NT2/D1 (cell line): ENCODE data around the gene LRMDA.

Experiments used
- DNase-seq: peaks from one replicate; pipeline ENCODE4 v3.0.0-alpha.2; 2011; ENCODE audit warnings: low read depth, low spot score
- H3K27me3 ChIP-seq: 2 replicates; pipeline ENCODE4 v1.6.0; 2011; ENCODE audit warnings: mild to moderate bottlenecking; ENCODE audit not compliant: insufficient read length, insufficient read depth
- H3K36me3 ChIP-seq: 2 replicates; pipeline ENCODE4 v1.6.1; 2011; ENCODE audit warnings: mild to moderate bottlenecking, low read length, mixed read lengths; ENCODE audit not compliant: insufficient read depth, insufficient read length
- H3K4me1 ChIP-seq: 2 replicates; pipeline ENCODE4 v1.5.1; 2011; ENCODE audit not compliant: insufficient read depth, insufficient read length
- H3K4me3 ChIP-seq: 2 replicates; pipeline ENCODE4 v1.5.1; 2011; ENCODE audit warnings: low read depth; ENCODE audit not compliant: insufficient read length
- H3K9ac ChIP-seq: 2 replicates; pipeline ENCODE4 v1.6.0; 2011; ENCODE audit warnings: low read depth; ENCODE audit not compliant: insufficient read length
- H3K9me3 ChIP-seq: 2 replicates; pipeline ENCODE4 v1.5.1; 2011; ENCODE audit warnings: mild to moderate bottlenecking, low read length; ENCODE audit not compliant: insufficient read depth
- SUZ12 ChIP-seq: IDR thresholded peaks from 2 replicates; pipeline ENCODE4 v1.6.1; 2011; ENCODE audit not compliant: insufficient read length, insufficient read depth; ENCODE audit errors: extremely low read depth
- YY1 ChIP-seq: IDR thresholded peaks from 2 replicates; pipeline ENCODE4 v1.6.1; 2011; ENCODE audit not compliant: insufficient read length, insufficient read depth
- ZNF274 ChIP-seq: IDR thresholded peaks from 2 replicates; pipeline ENCODE4 v1.6.1; 2011; ENCODE audit warnings: mild to moderate bottlenecking, low read depth, low read length

LRMDA gene

DNA sequence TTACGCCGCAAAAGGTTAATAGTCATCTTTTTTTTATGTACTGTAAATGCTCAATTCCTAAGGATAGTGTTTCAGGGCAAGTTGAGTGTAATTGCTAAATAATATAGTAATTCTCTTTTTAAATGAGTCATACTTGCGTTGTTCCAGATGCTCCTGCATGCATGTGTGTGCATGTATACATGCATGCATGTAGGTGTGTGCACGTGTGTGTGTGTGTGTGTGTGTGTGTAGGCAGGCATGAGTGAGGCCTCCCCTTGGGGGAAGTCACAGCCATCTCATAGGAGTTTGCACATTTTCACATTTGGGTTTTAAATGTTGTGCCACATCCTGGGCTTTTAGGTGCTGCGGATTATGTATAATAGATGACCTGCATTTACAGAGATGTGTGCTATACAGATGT is 1110.4 kb downstream of the LRMDA start:
- no peak for TF ChIP-seq ZNF274
- TF ChIP-seq SUZ12, result no peak
- no peak for TF ChIP-seq YY1
- Histone ChIP-seq H3K9ac (no peak overlapping the region), H3K27me3 (no peaks in the 10 kb centered on the region), H3K36me3 (no peaks in the 10 kb centered on the region), H3K4me3 (no peak overlapping the region), H3K9me3 (no peaks in the 10 kb centered on the region), H3K4me1 (no peaks in the 10 kb centered on the region)
- DNase-seq, result no peak

GRCh38 chr10:76542307-76542930 is 1111.0 kb downstream of the LRMDA start:
- no peak overlapping the region for H3K4me3 ChIP-seq
- no peaks in the 10 kb centered on the region for H3K27me3 ChIP-seq
- no peaks in the 10 kb centered on the region for H3K4me1 ChIP-seq
- TF ChIP-seq YY1, result no peak
- no peak for TF ChIP-seq SUZ12
- TF ChIP-seq ZNF274, result no peak
- no peaks in the 10 kb centered on the region for H3K36me3 ChIP-seq
- H3K9me3 ChIP-seq, result no peaks in the 10 kb centered on the region
- H3K9ac ChIP-seq, result no peak overlapping the region
- no peak for DNase-seq

- no peaks in the 10 kb centered on the region for H3K4me1 ChIP-seq
- no peaks in the 10 kb centered on the region for H3K9me3 ChIP-seq
- H3K27me3 ChIP-seq, result peaks cover 6% of the 10 kb centered on the region
- H3K4me3 ChIP-seq, result no peak overlapping the region
- H3K9ac ChIP-seq, result no peak overlapping the region
- TF ChIP-seq SUZ12 (no peak), YY1 (no peak), ZNF274 (no peak)
- no peak for DNase-seq
- no peaks in the 10 kb centered on the region for H3K36me3 ChIP-seq
Observed at GRCh38 chr10:76543655-76544054, 1112.2 kb downstream of the LRMDA start.

GRCh38 chr10:76544789-76545188 is 1113.4 kb downstream of the LRMDA start:
- H3K9ac ChIP-seq, result no peak overlapping the region
- no peak for DNase-seq
- TF ChIP-seq ZNF274, result no peak
- no peak for TF ChIP-seq YY1
- TF ChIP-seq SUZ12, result no peak
- H3K4me3 ChIP-seq, result no peak overlapping the region
- no peaks in the 10 kb centered on the region for H3K36me3 ChIP-seq
- H3K4me1 ChIP-seq, result no peaks in the 10 kb centered on the region
- H3K9me3 ChIP-seq, result no peaks in the 10 kb centered on the region
- H3K27me3 ChIP-seq, result peaks cover 6% of the 10 kb centered on the region

- Histone ChIP-seq H3K27me3 (peaks cover 6% of the 10 kb centered on the region), H3K36me3 (no peaks in the 10 kb centered on the region), H3K9ac (no peak overlapping the region), H3K4me1 (no peaks in the 10 kb centered on the region), H3K9me3 (no peaks in the 10 kb centered on the region), H3K4me3 (no peak overlapping the region)
- TF ChIP-seq YY1, result no peak
- no peak for TF ChIP-seq SUZ12
- no peak for TF ChIP-seq ZNF274
- DNase-seq, result no peak
Observed at GRCh38 chr10:76546411-76546810, 1115.0 kb downstream of the LRMDA start.

DNA sequence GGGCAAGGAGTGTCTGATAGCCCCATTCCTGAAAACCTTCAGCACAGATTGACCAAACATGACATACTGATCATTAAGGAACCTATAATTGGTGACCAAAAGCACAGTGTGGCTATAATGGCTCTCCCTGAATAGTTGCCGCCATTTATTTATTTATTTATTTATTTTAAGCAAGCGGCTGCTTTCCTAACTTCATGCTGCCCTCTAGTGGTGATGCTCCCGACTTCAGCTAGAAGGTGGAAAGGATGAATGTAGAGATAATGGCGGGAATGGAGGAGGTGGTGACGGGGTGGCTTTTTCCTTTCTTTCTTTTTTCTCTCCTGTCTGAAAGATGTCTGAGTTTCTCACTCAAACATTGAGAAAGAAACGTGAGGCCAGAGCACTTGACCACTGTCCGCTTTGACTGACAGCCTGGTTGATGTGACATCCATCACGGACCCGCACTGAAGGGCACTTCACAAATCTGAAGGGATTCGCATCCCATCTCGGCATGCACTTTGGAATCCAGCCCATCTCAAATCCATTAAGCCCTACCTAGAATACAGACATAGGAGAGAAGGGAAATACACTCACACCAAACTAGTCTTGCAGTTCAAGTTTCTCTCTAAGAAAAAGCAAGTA is 1116.0 kb downstream of the LRMDA start:
- no peak overlapping the region for H3K4me3 ChIP-seq

GRCh38 chr10:76548716-76549115 is 1117.3 kb downstream of the LRMDA start:
- no peaks in the 10 kb centered on the region for H3K9me3 ChIP-seq
- peaks cover 6% of the 10 kb centered on the region for H3K27me3 ChIP-seq
- TF ChIP-seq YY1 (no peak), SUZ12 (no peak), ZNF274 (no peak)
- H3K4me1 ChIP-seq, result no peaks in the 10 kb centered on the region
- no peaks in the 10 kb centered on the region for H3K36me3 ChIP-seq
- no peak overlapping the region for H3K4me3 ChIP-seq
- H3K9ac ChIP-seq, result no peak overlapping the region
- DNase-seq, result no peak

More for the DNA sequence above, 1116.0 kb downstream of the LRMDA start:
- no peaks in the 10 kb centered on the region for H3K4me1 ChIP-seq
- no peak overlapping the region for H3K9ac ChIP-seq
- TF ChIP-seq YY1 (no peak), SUZ12 (no peak), ZNF274 (no peak)
- peaks cover 6% of the 10 kb centered on the region for H3K27me3 ChIP-seq
- DNase-seq, result peak; percentile 61
- H3K36me3 ChIP-seq, result no peaks in the 10 kb centered on the region
- no peaks in the 10 kb centered on the region for H3K9me3 ChIP-seq

DNA sequence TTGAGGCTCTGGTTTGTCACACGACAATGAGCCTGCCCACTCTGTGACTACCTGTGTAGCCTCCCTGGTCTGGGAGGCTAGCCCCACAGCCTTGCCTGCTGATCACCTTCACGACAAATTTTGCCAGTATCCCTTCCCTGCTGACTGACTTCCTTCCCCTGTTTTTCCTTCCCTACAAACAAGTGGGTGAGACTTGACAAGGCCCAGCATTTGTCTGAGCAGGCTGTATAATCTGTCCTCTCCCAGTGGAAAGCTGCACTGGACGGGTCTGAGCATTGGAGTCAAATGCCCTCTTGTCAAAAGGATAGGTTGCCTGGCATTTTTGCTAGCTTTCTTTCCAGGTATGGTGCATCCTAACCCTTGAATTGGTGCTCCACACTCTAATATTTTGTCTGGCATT is 1117.7 kb downstream of the LRMDA start:
- TF ChIP-seq YY1 (no peak), SUZ12 (no peak), ZNF274 (no peak)
- H3K27me3 ChIP-seq, result peaks cover 6% of the 10 kb centered on the region
- H3K9ac ChIP-seq, result no peak overlapping the region
- H3K9me3 ChIP-seq, result no peaks in the 10 kb centered on the region
- no peak for DNase-seq
- no peak overlapping the region for H3K4me3 ChIP-seq
- no peaks in the 10 kb centered on the region for H3K36me3 ChIP-seq
- no peaks in the 10 kb centered on the region for H3K4me1 ChIP-seq
